ENCODE results near the gene HYCC1. TPM values are rescaled to one million over a fixed set of nuclear protein-coding genes. Genes with fewer than 3 reads are reported as not detected.
"Not testable (repeated sequence)": the region's sequence is repeated elsewhere in the genome, so short reads cannot be mapped to it uniquely, and the experiment has no call there.

Gene HYCC1
- polyA plus RNA-seq, 6 donors from 2014 or later, result 25.1 to 68.2 (median 57.7) TPM

DNA sequence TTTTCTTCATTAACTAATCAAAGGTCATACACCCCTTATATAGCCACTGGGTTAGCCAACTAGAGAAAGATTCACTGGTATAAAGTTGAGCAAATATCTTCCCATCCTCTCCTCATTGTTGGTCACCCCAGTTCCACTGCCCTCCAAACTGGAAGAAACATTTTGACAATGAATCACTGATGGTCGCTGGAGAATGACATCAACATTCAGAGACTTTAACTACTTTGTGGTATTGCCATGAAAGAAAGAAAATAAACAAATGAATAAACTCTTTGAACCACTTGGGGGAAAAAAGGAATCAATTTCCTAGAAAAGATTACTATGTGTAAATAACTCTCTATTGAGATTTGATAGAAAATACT is 23.4 kb downstream of the HYCC1 start:
- DNase-seq (no peak), ATAC-seq (ENCODE audit: low read depth in 2 of 2) (no peak)
- Mint-ChIP-seq H3K36me3 (peaks cover 15 to 24% of the 10 kb centered on the region in 2 donors), H3K27ac (peak overlapping the region in 2 of 6 donors; percentile 60 to 89), H3K4me1 (peaks cover 27 to 36% (median 35%) of the 10 kb centered on the region in 3 donors), H3K9me3 (no peaks in the 10 kb centered on the region), H3K27me3 (no peaks in the 10 kb centered on the region), H3K4me3 (no peak overlapping the region)

DNA sequence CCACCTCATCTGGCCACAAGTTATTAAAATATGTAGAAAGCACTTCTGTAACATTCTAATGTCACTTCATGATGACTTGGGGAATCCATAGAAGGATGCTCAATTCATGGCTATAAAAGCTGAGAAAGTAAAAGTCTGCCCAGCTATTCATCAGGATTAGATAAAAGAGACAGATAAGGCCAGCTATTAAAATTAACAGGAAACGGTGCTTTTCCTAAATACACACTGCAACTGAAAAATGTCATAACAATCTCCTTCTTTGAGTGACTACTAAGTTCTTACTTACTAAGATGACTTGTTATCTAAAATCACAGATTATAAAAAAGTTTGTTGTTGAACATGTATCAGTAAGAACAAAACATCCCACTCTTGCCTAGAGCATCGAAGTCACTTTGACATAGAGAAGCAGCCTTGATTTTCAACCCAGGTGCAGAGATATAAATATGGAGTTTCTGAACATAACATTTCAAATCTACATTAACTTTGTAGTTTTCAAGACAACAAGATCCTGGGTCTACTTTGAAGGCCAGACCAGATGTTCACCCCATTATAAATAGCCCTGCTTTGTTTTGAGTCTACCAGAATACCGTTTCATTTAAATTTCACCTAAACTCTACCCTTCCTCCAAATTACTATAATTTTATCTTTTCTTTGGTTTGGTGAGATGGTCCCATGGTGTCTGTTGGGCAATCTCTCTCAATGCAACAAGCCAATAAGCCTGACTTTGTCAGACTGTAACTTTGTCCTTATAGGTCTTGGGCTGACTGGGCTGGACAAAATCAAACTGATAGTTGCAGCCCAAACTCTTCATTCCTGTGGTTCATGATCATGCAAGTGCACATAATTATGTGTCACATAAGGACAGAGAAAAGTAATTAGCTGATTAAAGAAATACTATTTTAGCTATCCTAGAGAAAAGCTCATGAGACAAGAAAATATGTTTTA is 24.0 kb downstream of the HYCC1 start:
- peak overlapping the region in 2 of 6 donors; percentile 60 to 89 for H3K27ac Mint-ChIP-seq
- DNase-seq, result no peak
- no peak for ATAC-seq (ENCODE audit: low read depth in 2 of 2)

DNA sequence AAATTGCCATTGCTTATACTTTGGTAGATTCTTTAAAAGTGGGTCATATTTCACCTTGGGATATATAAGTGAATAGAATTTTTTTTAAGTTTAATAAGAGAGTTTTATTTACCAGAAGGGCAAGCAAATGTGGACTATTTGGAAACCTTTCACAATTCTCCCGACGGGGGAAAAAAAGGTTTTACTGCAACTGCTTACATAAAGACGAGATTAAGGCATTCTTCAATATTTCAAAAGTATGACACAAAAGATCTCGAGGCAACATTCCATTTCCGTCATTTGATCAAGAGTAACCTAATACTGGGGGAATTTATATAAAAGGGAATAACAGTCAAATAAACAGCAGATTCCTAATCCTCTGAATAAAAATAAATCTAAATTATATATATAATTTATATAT is 28.5 kb downstream of the HYCC1 start:
- ATAC-seq (ENCODE audit: low read depth in 2 of 2), result no peak
- H3K27ac Mint-ChIP-seq, result peak overlapping the region in 3 of 6 donors; percentile 44 to 83 (median 68)
- H3K4me1 Mint-ChIP-seq, result peaks cover 7 to 8% (median 8%) of the 10 kb centered on the region in 3 donors
- H3K36me3 Mint-ChIP-seq, result peaks cover 8 to 31% of the 10 kb centered on the region in 2 donors
- H3K4me3 Mint-ChIP-seq, result no peak overlapping the region
- DNase-seq, result no peak
- no peaks in the 10 kb centered on the region for H3K9me3 Mint-ChIP-seq
- H3K27me3 Mint-ChIP-seq, result no peaks in the 10 kb centered on the region

More for the DNA sequence above, 24.0 kb downstream of the HYCC1 start:
- peaks cover 13 to 24% of the 10 kb centered on the region in 2 donors for H3K36me3 Mint-ChIP-seq
- H3K4me3 Mint-ChIP-seq, result no peak overlapping the region
- no peaks in the 10 kb centered on the region for H3K27me3 Mint-ChIP-seq
- H3K9me3 Mint-ChIP-seq, result no peaks in the 10 kb centered on the region
- peaks cover 21 to 29% (median 28%) of the 10 kb centered on the region in 3 donors for H3K4me1 Mint-ChIP-seq

DNA sequence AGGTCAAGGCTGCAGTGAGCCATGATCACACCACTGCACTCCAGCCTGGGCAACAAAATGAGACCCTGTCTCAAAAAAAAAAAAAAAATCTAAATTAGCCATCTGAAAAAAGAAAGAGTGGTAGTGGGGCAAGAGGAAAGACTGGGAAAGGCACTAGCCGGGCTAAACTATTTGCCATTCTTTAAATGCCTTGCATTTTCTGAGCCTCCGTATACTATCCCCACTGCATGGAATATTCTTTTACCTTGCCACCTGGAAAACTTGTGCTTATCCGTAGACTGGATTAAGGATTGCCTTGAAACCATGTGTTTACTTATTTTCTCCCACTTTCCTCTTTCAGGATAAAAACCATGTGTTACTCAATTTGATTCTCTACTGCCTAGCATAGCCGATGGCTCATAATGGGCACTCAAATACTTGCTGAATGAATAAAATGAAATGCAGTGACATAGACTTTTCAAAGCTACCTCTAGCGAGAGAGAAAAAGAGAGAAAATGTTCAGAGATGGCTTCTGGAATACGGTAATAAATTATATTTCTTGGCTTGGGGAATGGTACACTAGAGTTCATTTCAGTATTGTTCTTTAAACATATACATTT is 30.6 kb downstream of the HYCC1 start:
- ATAC-seq (ENCODE audit: low read depth in 2 of 2), result no peak
- no peak for DNase-seq
- Mint-ChIP-seq H3K4me1 (peaks cover 0 to under 1% (median under 1%) of the 10 kb centered on the region in 3 donors), H3K4me3 (no peak overlapping the region), H3K27me3 (no peaks in the 10 kb centered on the region), H3K9me3 (no peaks in the 10 kb centered on the region), H3K27ac (no peak overlapping the region), H3K36me3 (peaks cover under 1 to 15% of the 10 kb centered on the region in 2 donors)

DNA sequence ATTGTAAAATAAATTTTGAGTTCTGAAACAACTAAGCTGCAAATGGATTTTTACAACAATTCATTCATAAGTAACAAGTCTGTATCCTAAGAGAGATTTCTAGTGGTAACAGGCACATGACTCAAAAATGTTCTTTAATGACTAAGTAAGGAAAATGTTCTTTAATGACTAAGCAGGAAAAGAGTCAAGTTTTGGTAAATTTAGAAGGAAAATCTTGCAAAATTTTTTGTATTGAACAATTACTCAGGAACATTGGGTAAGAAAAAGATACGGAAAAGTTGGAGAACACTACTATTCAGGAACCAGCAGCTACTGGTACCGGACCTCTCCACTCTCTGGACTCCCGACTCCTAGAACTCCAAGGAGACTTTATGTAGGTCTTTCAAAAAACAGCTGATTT is 33.5 kb downstream of the HYCC1 start:
- Mint-ChIP-seq H3K36me3 (peaks cover 0 to 28% of the 10 kb centered on the region in 2 donors), H3K27me3 (no peaks in the 10 kb centered on the region), H3K4me1 (no peaks in the 10 kb centered on the region), H3K4me3 (no peak overlapping the region), H3K27ac (peak overlapping the region in 1 of 6 donors; percentile 31), H3K9me3 (no peaks in the 10 kb centered on the region)
- ATAC-seq (ENCODE audit: low read depth in 2 of 2), result no peak
- no peak for DNase-seq

DNA sequence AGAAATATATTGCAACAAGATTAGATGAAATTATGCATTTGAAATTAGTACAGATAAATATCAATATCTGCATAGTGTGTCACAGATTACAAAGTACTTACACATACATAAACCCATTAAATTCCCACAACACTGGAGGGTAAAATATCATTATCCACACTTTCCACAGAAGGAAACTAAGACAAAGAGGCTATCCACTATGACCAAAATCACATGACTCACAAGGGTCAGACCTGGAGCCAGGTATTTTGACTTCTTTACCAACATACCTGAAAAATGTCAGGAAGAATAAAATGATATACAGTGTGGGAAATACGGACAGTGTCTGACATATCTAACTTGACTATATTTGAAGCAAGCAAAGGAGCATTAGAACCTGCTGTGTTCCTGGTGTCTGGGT is 34.1 kb downstream of the HYCC1 start:
- ATAC-seq (ENCODE audit: low read depth in 2 of 2) (no peak), DNase-seq (no peak)
- no peaks in the 10 kb centered on the region for H3K27me3 Mint-ChIP-seq
- H3K27ac Mint-ChIP-seq, result peak overlapping the region in 1 of 6 donors; percentile 45
- no peaks in the 10 kb centered on the region for H3K9me3 Mint-ChIP-seq
- no peaks in the 10 kb centered on the region for H3K4me1 Mint-ChIP-seq
- H3K4me3 Mint-ChIP-seq, result no peak overlapping the region
- peaks cover under 1 to 28% of the 10 kb centered on the region in 2 donors for H3K36me3 Mint-ChIP-seq

DNA sequence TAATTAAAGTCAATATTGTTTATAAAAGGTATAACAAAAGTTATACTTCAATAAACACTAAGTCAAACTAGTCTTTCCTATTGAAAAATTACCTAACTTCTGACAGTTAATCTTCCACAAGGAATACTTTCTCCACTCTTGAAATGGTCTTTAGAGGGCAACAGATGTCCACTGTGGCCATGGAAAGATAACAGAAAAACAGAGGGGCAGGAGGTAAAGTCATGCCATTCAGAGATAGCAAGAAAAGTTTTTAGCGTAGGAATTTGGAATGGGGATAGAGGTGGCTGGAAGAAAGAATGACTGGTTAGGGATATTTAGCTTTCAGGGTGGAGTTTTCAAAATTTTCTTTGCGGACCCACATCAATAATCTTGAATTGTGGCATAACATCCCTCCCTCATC is 34.7 kb downstream of the HYCC1 start:
- no peak overlapping the region for H3K4me3 Mint-ChIP-seq
- H3K4me1 Mint-ChIP-seq, result no peaks in the 10 kb centered on the region
- H3K36me3 Mint-ChIP-seq, result peaks cover 7 to 28% of the 10 kb centered on the region in 2 donors

DNA sequence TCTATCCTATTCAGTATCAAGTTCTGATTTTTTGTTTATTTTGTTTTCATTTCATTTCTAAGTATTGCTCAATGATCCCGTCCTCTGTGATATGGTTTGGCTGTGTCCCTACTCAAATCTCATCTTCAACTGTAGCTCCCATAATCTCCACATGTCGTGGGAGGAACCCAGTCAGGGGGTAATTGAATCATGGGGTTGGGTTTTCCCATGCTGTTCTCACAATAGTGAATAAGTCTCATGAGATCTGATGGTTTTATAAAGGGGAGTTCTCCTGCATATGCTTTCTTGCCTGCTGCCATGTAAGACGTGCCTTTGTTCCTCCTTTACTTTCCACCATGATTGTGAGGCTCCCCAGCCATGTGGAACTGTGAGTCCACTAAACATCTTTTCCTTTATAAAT is 39.3 kb downstream of the HYCC1 start:
- H3K9me3 Mint-ChIP-seq, H3K27ac Mint-ChIP-seq, H3K4me1 Mint-ChIP-seq: not testable (repeated sequence)

More for the DNA sequence above, 34.7 kb downstream of the HYCC1 start:
- no peak for DNase-seq
- Mint-ChIP-seq H3K9me3 (no peaks in the 10 kb centered on the region), H3K27me3 (no peaks in the 10 kb centered on the region), H3K27ac (peak overlapping the region in 1 of 6 donors; percentile 45)
- ATAC-seq (ENCODE audit: low read depth in 2 of 2), result no peak

DNA sequence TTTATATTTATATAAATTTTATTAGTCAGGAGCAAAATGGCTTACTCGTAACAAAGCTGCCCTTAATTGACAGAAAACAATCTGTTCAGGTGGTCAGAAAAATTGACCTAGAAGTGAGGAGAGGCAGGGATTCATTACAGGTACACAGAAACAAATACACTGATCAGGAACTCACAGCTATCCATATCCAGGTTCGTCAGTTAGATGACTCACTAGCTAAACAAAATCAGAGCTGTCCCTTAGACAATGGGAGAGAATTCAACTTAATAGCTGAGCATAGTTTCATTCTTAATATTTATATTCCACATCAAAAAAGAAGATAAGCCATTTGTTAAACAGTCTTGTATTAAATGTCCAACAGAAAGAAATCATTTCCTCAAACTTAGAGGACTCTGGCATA is 41.7 kb downstream of the HYCC1 start:
- Mint-ChIP-seq H3K36me3 (peaks cover 11 to 21% of the 10 kb centered on the region in 2 donors), H3K27ac (no peak overlapping the region), H3K4me3 (no peak overlapping the region), H3K9me3 (no peaks in the 10 kb centered on the region), H3K27me3 (no peaks in the 10 kb centered on the region), H3K4me1 (no peaks in the 10 kb centered on the region)
- DNase-seq (no peak), ATAC-seq (ENCODE audit: low read depth in 2 of 2) (no peak)

More for the DNA sequence above, 39.3 kb downstream of the HYCC1 start:
- not testable (repeated sequence) for ATAC-seq (ENCODE audit: low read depth in 2 of 2); H3K27me3 Mint-ChIP-seq; DNase-seq; H3K4me3 Mint-ChIP-seq
- peaks cover 8 to 17% of the 10 kb centered on the region in 2 donors for H3K36me3 Mint-ChIP-seq

DNA sequence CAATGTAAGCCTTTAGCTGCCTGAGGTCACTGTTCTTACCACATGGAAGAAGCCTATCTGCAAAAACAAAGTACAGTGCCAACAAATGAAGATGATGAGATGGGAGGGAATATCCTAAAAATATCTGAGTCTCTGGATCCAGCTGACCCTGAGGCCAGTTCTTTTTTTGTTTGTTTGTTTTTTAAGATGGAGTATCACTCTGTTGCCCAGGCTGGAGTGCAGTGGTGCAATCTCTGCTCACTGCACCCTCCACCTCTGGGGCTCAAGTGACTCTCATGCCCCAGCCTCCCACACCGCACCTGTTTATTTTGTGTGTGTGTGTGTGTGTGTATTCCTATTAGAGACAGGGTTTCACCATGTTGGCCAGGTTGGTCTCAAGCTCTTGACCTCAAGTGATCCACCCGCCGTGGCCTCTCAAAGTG is 44.9 kb downstream of the HYCC1 start:
- no peak for DNase-seq
- Mint-ChIP-seq H3K4me3 (no peak overlapping the region), H3K27ac (peak overlapping the region in 3 of 6 donors; percentile 20 to 89 (median 51)), H3K36me3 (peaks cover 4 to 8% of the 10 kb centered on the region in 2 donors), H3K9me3 (no peaks in the 10 kb centered on the region), H3K4me1 (no peaks in the 10 kb centered on the region), H3K27me3 (no peaks in the 10 kb centered on the region)
- no peak for ATAC-seq (ENCODE audit: low read depth in 2 of 2)

Other genes with a start within 250 kb of the HYCC1 start
- gene TOMM7, start 191.3 kb downstream of the HYCC1 start, polyA plus RNA-seq (ENCODE audit: low read depth in 6 of 6), result 100 to 1,000 TPM; 175 to 294 (median 276) TPM
- 10 to 100 TPM; 15.0 to 21.6 (median 17.1) TPM for gene KLHL7, start 91.7 kb upstream of the HYCC1 start, polyA plus RNA-seq (ENCODE audit: low read depth in 6 of 6)
- gene NUP42, start 167.9 kb upstream of the HYCC1 start, polyA plus RNA-seq (ENCODE audit: low read depth in 6 of 6), result 10 to 100 TPM; 26.8 to 61.8 (median 36.6) TPM
- gene GPNMB, start 232.6 kb upstream of the HYCC1 start, polyA plus RNA-seq (ENCODE audit: low read depth in 6 of 6), result not detected

All from naive B cell (primary cell).